GM12878 (cell line): ENCODE results near the gene THBS1. TPM values are rescaled to one million over a fixed set of nuclear protein-coding genes. Genes with fewer than 3 reads are reported as not detected.

Experiments
- ATAC-seq: fragments of 200-7000 bp; cut with Tn5 transposase; 3 replicates; pipeline ENCODE4 v1.9.1; 2020; ENCODE audit warnings: mild to moderate bottlenecking, moderate library complexity
- BruUV-seq: library from RNA; stranded (reverse); fragments of 400-500 nt; replicated peaks from 2 replicates; lab custom pipeline; 2021; lab: Mats Ljungman, UMichigan
- CTCF ChIA-PET: fragments of 300-600 bp; sonication (Branson Sonifier 250); formaldehyde crosslinking; extraction: SDS; loops from one replicate; lab custom pipeline; 2021; ENCODE audit warnings: inconsistent platforms; lab: Yijun Ruan, JAX
- POLR2A ChIA-PET: fragments of 350-600 bp; formaldehyde crosslinking; extraction: SDS; loops from one replicate; lab custom pipeline; 2021; ENCODE audit warnings: inconsistent platforms; lab: Charles Lee
- RAD21 ChIA-PET: fragments of 300-600 bp; sonication (Branson Sonifier 250); formaldehyde crosslinking; loops from one replicate; lab custom pipeline; 2023; ENCODE audit warnings: antibody characterized with exemption; ENCODE audit not compliant: unreplicated experiment; lab: Charles Lee
- SMC1A ChIA-PET: fragments of 300-600 bp; sonication (Branson Sonifier 250); formaldehyde crosslinking; loops from one replicate; lab custom pipeline; 2023; ENCODE audit not compliant: unreplicated experiment, uncharacterized antibody; lab: Charles Lee
- DNase-seq: peaks from one replicate; pipeline ENCODE4 v3.0.0-alpha.2; 2011; ENCODE audit warnings: low read depth, low spot score
- FAIRE-seq: peaks from 3 replicates; lab custom pipeline; 2011; peaks lifted over from hg19 to GRCh38; lab: Jason Lieb, UNC
- H2AFZ ChIP-seq: 2 replicates; pipeline ENCODE4 v1.6.0; 2011; ENCODE audit warnings: low read depth, low read length, control low read depth; ENCODE audit not compliant: control insufficient read depth
- H3K27ac ChIP-seq: 2 replicates; pipeline ENCODE4 v1.5.1; 2011; ENCODE audit warnings: control low read depth; ENCODE audit not compliant: control insufficient read depth, insufficient read depth
- H3K27me3 ChIP-seq, 2 experiments: replicated peaks in 1 of 2; 2 replicates each; pipeline versions ENCODE4 v1.6.0 to v1.6.1; 2011; ENCODE audit warnings: low read length in 1 of 2; ENCODE audit not compliant: control insufficient read depth in 2 of 2, insufficient read depth in 2 of 2
- H3K36me3 ChIP-seq, 2 experiments: 2 replicates each; pipeline ENCODE4 v1.5.1; 2011; ENCODE audit warnings: low read length in 1 of 2; ENCODE audit not compliant: control insufficient read depth in 2 of 2, insufficient read depth in 2 of 2
- H3K4me1 ChIP-seq: 2 replicates; pipeline ENCODE4 v1.6.1; 2011; ENCODE audit warnings: mild to moderate bottlenecking, low read length, moderate library complexity, mixed read lengths; ENCODE audit not compliant: control insufficient read depth, insufficient read depth
- H3K4me2 ChIP-seq: 2 replicates; pipeline ENCODE4 v1.6.0; 2011; ENCODE audit warnings: control low read depth; ENCODE audit not compliant: control insufficient read depth, insufficient read depth
- H3K4me3 ChIP-seq: fragments of 200-600 bp; sonication (generic); 2 replicates; pipeline ENCODE4 v1.5.1; 2016
- H3K79me2 ChIP-seq: 2 replicates; pipeline ENCODE4 v1.6.0; 2011; ENCODE audit warnings: low read length; ENCODE audit not compliant: control insufficient read depth, insufficient read depth
- H3K9ac ChIP-seq: 2 replicates; pipeline ENCODE4 v1.8.0; 2011; ENCODE audit warnings: low read length, control low read depth, mixed read lengths; ENCODE audit not compliant: control insufficient read depth, insufficient read depth
- H3K9me3 ChIP-seq: replicated peaks from 3 replicates; pipeline ENCODE4 v1.5.1; 2011; ENCODE audit warnings: mild to moderate bottlenecking, low read length; ENCODE audit not compliant: control insufficient read depth, insufficient read depth
- H4K20me1 ChIP-seq: 2 replicates; pipeline ENCODE4 v1.6.0; 2011; ENCODE audit not compliant: control insufficient read depth, insufficient read depth
- ATF7 ChIP-seq: fragments of 450-650 bp; IDR thresholded peaks from 2 replicates; pipeline ENCODE4 v1.6.1; 2016; ENCODE audit warnings: low read depth, mild to moderate bottlenecking
- EED ChIP-seq: sonication (generic); IDR thresholded peaks from 2 replicates; pipeline ENCODE4 v1.6.1; 2016; ENCODE audit warnings: antibody characterized with exemption, low read depth
- EGR1 ChIP-seq, 2 experiments: IDR thresholded peaks; 1 replicate in 1 of 2; 2 replicates in 1 of 2; pipeline ENCODE4 v1.6.1; 2011 to 2012; ENCODE audit warnings: low read depth in 2 of 2, low read length in 2 of 2, borderline replicate concordance in 1 of 2, mild to moderate bottlenecking in 1 of 2, moderate library complexity in 1 of 2
- ESRRA ChIP-seq: IDR thresholded peaks from 2 replicates; pipeline ENCODE4 v1.6.1; 2012; ENCODE audit warnings: mild to moderate bottlenecking, low read length, improper control_type of control experiment
- IKZF2 ChIP-seq, 2 experiments: fragments of 450-650 bp; IDR thresholded peaks; 2 replicates each; pipeline ENCODE4 v1.6.1; 2017; ENCODE audit warnings: mild to moderate bottlenecking in 2 of 2, moderate library complexity in 2 of 2
- KAT2A ChIP-seq: conservative IDR thresholded peaks from 2 replicates; pipeline ENCODE4 v1.6.1; 2011; ENCODE audit warnings: low read depth, low read length; ENCODE audit not compliant: control insufficient read depth
- ZBTB40 ChIP-seq: fragments of 450-650 bp; IDR thresholded peaks from 2 replicates; pipeline ENCODE4 v1.6.1; 2016; ENCODE audit warnings: mild to moderate bottlenecking, moderate library complexity, borderline replicate concordance
- ZSCAN29 ChIP-seq: fragments of 450-650 bp; IDR thresholded peaks from 2 replicates; pipeline ENCODE4 v1.6.1; 2017; ENCODE audit warnings: mild to moderate bottlenecking, moderate library complexity
- ZZZ3 ChIP-seq: IDR thresholded peaks from 2 replicates; pipeline ENCODE4 v1.6.1; 2011; ENCODE audit warnings: low read depth; ENCODE audit not compliant: control insufficient read depth, insufficient read length
- WGBS: methylation state at CpG from one replicate; pipeline ENCODE4 v1.1.6; 2016; ENCODE audit warnings: low lambda C conversion rate; ENCODE audit not compliant: insufficient replicate concordance, insufficient coverage; ENCODE audit errors: missing lambda C conversion rate; 5-methylcytosine and 5-hydroxymethylcytosine counted together
- in situ Hi-C: fragments of 300-500 bp; cut with MboI; formaldehyde crosslinking; loops from 9 replicates; pipeline ENCODE4 v1.14.3; 2018; ENCODE audit warnings: mixed read lengths
- intact Hi-C: fragments of 100-400 bp; cut with micrococcal nuclease; formaldehyde crosslinking; loops from one replicate; pipeline ENCODE4 v1.14.2; 2022; ENCODE audit not compliant: unreplicated experiment
- polyA plus RNA-seq, 11 experiments: library from polyadenylated mRNA; depleted of rRNA in 4 of 11; unstranded in 6 of 11; stranded (reverse) in 5 of 11; fragments of >200 nt; fragmentation: Nextera tagmentation in 4 of 11; fragmentation: Illumina TruSeq in 1 of 11; extraction: Ambion mirVana in 4 of 11; extraction: Trizol in 1 of 11; gene quantifications; 1 replicate in 1 of 11; 2 replicates in 10 of 11; pipeline versions ENCODE4 v1.2.1 to v1.2.3, GENCODE V29; 2011 to 2016; ENCODE audit warnings: inconsistent platforms in 2 of 11, missing spikeins in 2 of 11, low read depth in 1 of 11
- total RNA-seq, 4 experiments: library from RNA; depleted of rRNA in 3 of 4; stranded (reverse); fragments of >200 nt in 3 of 4; fragmentation: Illumina TruSeq in 1 of 4; extraction: Trizol in 1 of 4; gene quantifications; 2 replicates each; pipeline versions ENCODE4 v1.2.1 to v1.2.3, GENCODE V29; 2013 to 2021
- TF ChIP-seq, protein P1 (sequence below), 3 experiments: IDR thresholded peaks in 2 of 3; conservative IDR thresholded peaks in 1 of 3; 2 replicates each; pipeline ENCODE4 v1.5.1; 2011; ENCODE audit warnings: low read depth in 3 of 3, low read length in 3 of 3, mild to moderate bottlenecking in 3 of 3, control low read depth in 2 of 3, moderate library complexity in 2 of 3, inconsistent platforms in 1 of 3, mixed read lengths in 1 of 3; ENCODE audit not compliant: control insufficient read depth in 2 of 3, insufficient read depth in 1 of 3; ENCODE audit errors: extremely low read depth in 1 of 3

Gene THBS1
- total and polyA plus RNA-seq, 10 of the 15 experiments (the other 5 are each of a cell fraction or from before 2014, with no cell fraction given), result under 0.01 to 1.5 (median 0.23) TPM; not detected in 3

DNA sequence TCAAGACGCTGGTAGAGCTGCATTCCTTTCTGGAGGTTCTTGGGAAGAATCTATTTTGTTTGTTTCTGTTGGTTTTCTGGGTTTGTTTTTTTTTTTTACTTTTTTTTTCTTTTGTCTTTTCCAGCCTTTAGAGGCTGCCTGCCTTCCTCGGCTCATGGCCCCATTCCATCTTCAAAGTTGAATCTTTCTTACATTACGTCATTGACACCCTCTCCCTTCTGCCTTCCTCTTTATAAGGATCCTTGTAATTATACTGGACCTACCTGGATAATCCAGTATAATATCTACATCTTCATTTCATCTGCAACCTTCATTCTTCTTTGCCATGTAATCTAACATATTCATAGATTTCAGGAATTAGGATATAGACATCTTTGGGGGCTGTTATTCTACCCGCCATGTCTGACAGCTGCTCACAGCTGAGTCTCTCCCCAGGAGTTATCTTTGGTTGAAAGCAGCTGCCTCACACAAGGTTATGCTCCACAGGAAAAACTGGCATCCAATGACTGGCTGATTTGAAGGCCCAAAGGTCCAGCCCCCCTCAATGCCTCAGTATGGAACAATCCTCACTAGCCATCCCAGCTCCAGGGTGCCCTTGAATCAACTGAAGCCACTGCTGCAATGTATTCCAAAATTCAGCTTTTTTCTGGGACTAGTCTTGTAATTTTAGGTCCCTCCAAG, 38.4 kb upstream of the THBS1 start:
- no peak overlapping the region for H2AFZ ChIP-seq
- 21% methylated on average over 4 of the region's 4 CpGs for WGBS

DNA sequence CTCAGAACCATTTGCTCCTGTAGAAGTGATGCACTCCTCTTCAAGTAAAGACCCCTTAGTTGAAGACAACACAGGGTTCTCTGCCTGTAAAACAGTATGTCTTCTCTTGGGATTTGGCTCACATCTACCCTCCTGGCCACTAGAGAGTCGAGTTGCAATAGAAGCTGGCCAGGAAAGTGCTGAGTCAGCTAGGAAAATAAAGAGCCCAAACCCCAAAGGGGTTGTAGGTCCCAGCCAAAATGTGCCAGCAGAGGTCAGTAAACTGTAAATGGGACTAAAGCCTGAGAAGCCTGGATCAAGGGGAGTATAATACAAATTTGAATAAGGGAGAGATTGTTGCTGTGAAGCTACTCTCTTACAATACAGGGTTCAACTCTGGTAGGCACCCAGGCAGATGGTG, 37.2 kb upstream of the THBS1 start:
- Histone ChIP-seq H4K20me1 (no peaks in the 10 kb centered on the region), H3K9me3 (no peaks in the 10 kb centered on the region; the same call in 2 of the 3 replicates), H3K4me1 (no peaks in the 10 kb centered on the region), H2AFZ (no peak overlapping the region), H3K27me3 (no peaks in the 10 kb centered on the region), H3K4me3 (no peak overlapping the region)
- CTCF ChIA-PET, result interaction anchor here (1.1 kb wide), 1 partner anchor 12 kb away, joined by 3 read pairs; no protein-coding TSS in a partner anchor
- DNase-seq (no peak), ATAC-seq (no peak)
- SMC1A ChIA-PET, result interaction anchor here (0.7 kb wide), 1 partner anchor 13 kb away, joined by 3 read pairs; no protein-coding TSS in a partner anchor
- in situ Hi-C loops, result no loop called here
- TF ChIP-seq, protein P1, sequence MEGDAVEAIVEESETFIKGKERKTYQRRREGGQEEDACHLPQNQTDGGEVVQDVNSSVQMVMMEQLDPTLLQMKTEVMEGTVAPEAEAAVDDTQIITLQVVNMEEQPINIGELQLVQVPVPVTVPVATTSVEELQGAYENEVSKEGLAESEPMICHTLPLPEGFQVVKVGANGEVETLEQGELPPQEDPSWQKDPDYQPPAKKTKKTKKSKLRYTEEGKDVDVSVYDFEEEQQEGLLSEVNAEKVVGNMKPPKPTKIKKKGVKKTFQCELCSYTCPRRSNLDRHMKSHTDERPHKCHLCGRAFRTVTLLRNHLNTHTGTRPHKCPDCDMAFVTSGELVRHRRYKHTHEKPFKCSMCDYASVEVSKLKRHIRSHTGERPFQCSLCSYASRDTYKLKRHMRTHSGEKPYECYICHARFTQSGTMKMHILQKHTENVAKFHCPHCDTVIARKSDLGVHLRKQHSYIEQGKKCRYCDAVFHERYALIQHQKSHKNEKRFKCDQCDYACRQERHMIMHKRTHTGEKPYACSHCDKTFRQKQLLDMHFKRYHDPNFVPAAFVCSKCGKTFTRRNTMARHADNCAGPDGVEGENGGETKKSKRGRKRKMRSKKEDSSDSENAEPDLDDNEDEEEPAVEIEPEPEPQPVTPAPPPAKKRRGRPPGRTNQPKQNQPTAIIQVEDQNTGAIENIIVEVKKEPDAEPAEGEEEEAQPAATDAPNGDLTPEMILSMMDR (IDR thresholded peaks at IDR 0.05 in 2 of 3, conservative IDR thresholded peaks at IDR 0.05 in 1 of 3; ENCODE audit: control insufficient read depth in 2 of 3, extremely low read depth in 1 of 3, insufficient read depth in 1 of 3, low read depth in 3 of 3, low read length in 3 of 3), result no peak
- TF ChIP-seq EED (no peak), IKZF2 (IDR thresholded peaks at IDR 0.05) (no peak), KAT2A (no peak), ZBTB40 (no peak), ESRRA (no peak), ZZZ3 (no peak), ZSCAN29 (no peak)
- TF ChIP-seq, all 136 proteins: peak for 0
- no TSS peak for BruUV-seq
- Histone ChIP-seq H3K79me2 (no peaks in the 10 kb centered on the region), H3K4me2 (no peak overlapping the region), H3K36me3 (no peaks in the 10 kb centered on the region), H3K9ac (no peak overlapping the region), H3K27ac (no peak overlapping the region)
- 0% methylated on average over 1 of the region's 1 CpG for WGBS
- POLR2A ChIA-PET, result no interaction called here
- FAIRE-seq, result no peak
- intact Hi-C loops, result no loop called here
- RAD21 ChIA-PET, result no interaction called here

More for the DNA sequence above, 38.4 kb upstream of the THBS1 start:
- FAIRE-seq (no peak), ATAC-seq (no peak), DNase-seq (no peak)
- H3K27me3 ChIP-seq, result no peaks in the 10 kb centered on the region
- no peak overlapping the region for H3K9ac ChIP-seq
- no peaks in the 10 kb centered on the region for H3K79me2 ChIP-seq
- CTCF ChIA-PET, result interaction anchor here (0.9 to 1.4 kb wide), 3 partner anchors 10 to 215 kb away, joined by 3 to 4 read pairs (median 3); no protein-coding TSS in a partner anchor
- in situ Hi-C loops, result no loop called here
- intact Hi-C loops, result no loop called here
- SMC1A ChIA-PET, result interaction anchor here (0.6 to 0.7 kb wide), 2 partner anchors 12 to 1605 kb away, joined by 3 to 4 read pairs; no protein-coding TSS in a partner anchor
- no peaks in the 10 kb centered on the region for H3K36me3 ChIP-seq
- no peaks in the 10 kb centered on the region for H4K20me1 ChIP-seq
- no peaks in the 10 kb centered on the region for H3K4me1 ChIP-seq
- TF ChIP-seq EGR1 (IDR thresholded peaks at IDR 0.05; ENCODE audit: borderline replicate concordance in 1 of 2, low read depth in 2 of 2, low read length in 2 of 2) (no peak), ATF7 (0 out of 2 replicates have a peak, but pooled peaks have one; percentile 31)
- POLR2A ChIA-PET, result no interaction called here
- no peaks in the 10 kb centered on the region; the same call in 2 of the 3 replicates for H3K9me3 ChIP-seq
- no peak overlapping the region for H3K4me3 ChIP-seq
- H3K27ac ChIP-seq, result no peak overlapping the region
- RAD21 ChIA-PET, result no interaction called here
- no peak overlapping the region for H3K4me2 ChIP-seq
- BruUV-seq, result no TSS peak
